Nephron (organoid): ENCODE measurements around the gene INAFM2.

ENCODE experiments used
- H3K27ac Mint-ChIP-seq, 3 experiments: 2 replicates each; pipeline ENCODE4 v1.8.0; 2020; ENCODE audit warnings: mixed read lengths in 3 of 3, mild to moderate bottlenecking in 2 of 3, moderate library complexity in 1 of 3
- H3K27me3 Mint-ChIP-seq: 2 replicates; pipeline ENCODE4 v1.8.0; 2021; ENCODE audit warnings: low read depth, mild to moderate bottlenecking, moderate library complexity, mixed read lengths
- H3K36me3 Mint-ChIP-seq: 2 replicates; pipeline ENCODE4 v1.8.0; 2020; ENCODE audit warnings: low read depth, mixed read lengths
- H3K4me1 Mint-ChIP-seq: 2 replicates; pipeline ENCODE4 v1.8.0; 2020; ENCODE audit warnings: mixed read lengths
- H3K4me3 Mint-ChIP-seq, 3 experiments: 2 replicates each; pipeline ENCODE4 v1.8.0; 2020; ENCODE audit warnings: mild to moderate bottlenecking in 3 of 3, mixed read lengths in 3 of 3, moderate library complexity in 2 of 3
- H3K9me3 Mint-ChIP-seq: 2 replicates; pipeline ENCODE4 v1.8.0; 2020; ENCODE audit warnings: mixed read lengths
- CTCF ChIP-seq, 3 experiments: fragments of 200-600 bp; sonication (generic); IDR thresholded peaks; one replicate each; pipeline ENCODE4 v1.5.0; 2021; ENCODE audit warnings: antibody characterized with exemption in 3 of 3; ENCODE audit not compliant: unreplicated experiment in 3 of 3

Gene INAFM2

GRCh38 chr15:40372981-40373380 is 49.5 kb downstream of the INAFM2 start:
- H3K27me3 Mint-ChIP-seq: peaks cover 12% of the 10 kb centered on the region

More at GRCh38 chr15:40372981-40373380, 49.5 kb downstream of the INAFM2 start:
- Mint-ChIP-seq H3K36me3 (no peaks in the 10 kb centered on the region), H3K4me3 (no peak overlapping the region), H3K4me1 (peaks cover 27% of the 10 kb centered on the region), H3K9me3 (no peaks in the 10 kb centered on the region), H3K27ac (no peak overlapping the region)
- TF ChIP-seq CTCF (IDR thresholded peaks at IDR 0.05; ENCODE audit: unreplicated experiment in 3 of 3): no peak
